ENCODE measurements around the gene SULF2. TPM values are rescaled to one million over a fixed set of nuclear protein-coding genes. Genes with fewer than 3 reads are reported as not detected.

SULF2 gene
- total RNA-seq, 1 donor from 2014 or later: 97.8 TPM

DNA sequence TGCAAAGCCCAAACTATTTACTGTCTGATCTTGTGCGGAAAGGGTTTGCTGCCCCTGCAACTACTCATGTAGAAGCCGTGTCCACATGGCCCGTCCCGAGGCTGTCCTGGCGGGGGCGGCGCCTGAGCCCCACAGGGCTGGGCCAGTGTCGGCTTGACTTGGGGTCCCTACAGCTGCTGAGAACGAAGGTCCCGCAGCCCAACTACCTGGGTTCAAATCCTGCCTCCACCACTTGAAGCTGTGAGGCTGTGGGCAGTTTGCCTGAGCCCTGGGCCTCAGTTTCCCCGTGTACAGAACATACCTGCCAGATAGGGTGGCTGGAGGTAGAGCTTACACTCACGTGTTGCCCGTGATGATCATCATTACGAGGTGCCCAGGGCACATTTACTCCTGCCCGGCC lies 111.1 kb downstream of the SULF2 start:
- Mint-ChIP-seq H3K9me3 (ENCODE audit: unreplicated experiment) (peaks cover 4% of the 10 kb centered on the region), H3K36me3 (ENCODE audit: unreplicated experiment) (peaks cover under 1% of the 10 kb centered on the region), H3K4me3 (ENCODE audit: unreplicated experiment) (no peak overlapping the region), H3K4me1 (ENCODE audit: low read depth, unreplicated experiment) (peaks cover 6% of the 10 kb centered on the region), H3K27ac (ENCODE audit: unreplicated experiment) (no peak overlapping the region), H3K27me3 (ENCODE audit: unreplicated experiment) (peaks cover 7% of the 10 kb centered on the region)
- no peak for DNase-seq
- TF ChIP-seq, protein P1, sequence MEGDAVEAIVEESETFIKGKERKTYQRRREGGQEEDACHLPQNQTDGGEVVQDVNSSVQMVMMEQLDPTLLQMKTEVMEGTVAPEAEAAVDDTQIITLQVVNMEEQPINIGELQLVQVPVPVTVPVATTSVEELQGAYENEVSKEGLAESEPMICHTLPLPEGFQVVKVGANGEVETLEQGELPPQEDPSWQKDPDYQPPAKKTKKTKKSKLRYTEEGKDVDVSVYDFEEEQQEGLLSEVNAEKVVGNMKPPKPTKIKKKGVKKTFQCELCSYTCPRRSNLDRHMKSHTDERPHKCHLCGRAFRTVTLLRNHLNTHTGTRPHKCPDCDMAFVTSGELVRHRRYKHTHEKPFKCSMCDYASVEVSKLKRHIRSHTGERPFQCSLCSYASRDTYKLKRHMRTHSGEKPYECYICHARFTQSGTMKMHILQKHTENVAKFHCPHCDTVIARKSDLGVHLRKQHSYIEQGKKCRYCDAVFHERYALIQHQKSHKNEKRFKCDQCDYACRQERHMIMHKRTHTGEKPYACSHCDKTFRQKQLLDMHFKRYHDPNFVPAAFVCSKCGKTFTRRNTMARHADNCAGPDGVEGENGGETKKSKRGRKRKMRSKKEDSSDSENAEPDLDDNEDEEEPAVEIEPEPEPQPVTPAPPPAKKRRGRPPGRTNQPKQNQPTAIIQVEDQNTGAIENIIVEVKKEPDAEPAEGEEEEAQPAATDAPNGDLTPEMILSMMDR (IDR thresholded peaks at IDR 0.05; ENCODE audit: partially characterized antibody, unreplicated experiment): no peak

DNA sequence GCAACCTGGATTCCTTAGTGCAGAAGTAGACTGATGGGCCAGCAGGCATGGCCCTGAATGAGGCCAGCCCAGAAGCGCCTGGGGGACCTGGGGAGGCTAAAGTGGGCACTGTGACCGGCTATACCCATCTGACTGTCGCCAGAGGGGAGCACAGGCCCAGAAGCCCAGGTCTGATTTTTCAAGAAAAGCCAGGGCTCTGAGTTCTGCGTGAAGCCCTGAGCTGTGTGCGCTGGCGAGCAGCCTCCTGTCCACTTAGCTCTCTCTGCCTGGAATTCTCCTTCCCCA lies 111.7 kb downstream of the SULF2 start:
- H3K36me3 Mint-ChIP-seq (ENCODE audit: unreplicated experiment): peaks cover 5% of the 10 kb centered on the region
- peaks cover 10% of the 10 kb centered on the region for H3K27me3 Mint-ChIP-seq (ENCODE audit: unreplicated experiment)
- H3K9me3 Mint-ChIP-seq (ENCODE audit: unreplicated experiment): peaks cover 7% of the 10 kb centered on the region
- DNase-seq: no peak
- H3K4me3 Mint-ChIP-seq (ENCODE audit: unreplicated experiment): no peak overlapping the region
- H3K27ac Mint-ChIP-seq (ENCODE audit: unreplicated experiment): no peak overlapping the region
- TF ChIP-seq, protein P1 (IDR thresholded peaks at IDR 0.05; ENCODE audit: partially characterized antibody, unreplicated experiment): no peak
- peaks cover 9% of the 10 kb centered on the region for H3K4me1 Mint-ChIP-seq (ENCODE audit: low read depth, unreplicated experiment)

DNA sequence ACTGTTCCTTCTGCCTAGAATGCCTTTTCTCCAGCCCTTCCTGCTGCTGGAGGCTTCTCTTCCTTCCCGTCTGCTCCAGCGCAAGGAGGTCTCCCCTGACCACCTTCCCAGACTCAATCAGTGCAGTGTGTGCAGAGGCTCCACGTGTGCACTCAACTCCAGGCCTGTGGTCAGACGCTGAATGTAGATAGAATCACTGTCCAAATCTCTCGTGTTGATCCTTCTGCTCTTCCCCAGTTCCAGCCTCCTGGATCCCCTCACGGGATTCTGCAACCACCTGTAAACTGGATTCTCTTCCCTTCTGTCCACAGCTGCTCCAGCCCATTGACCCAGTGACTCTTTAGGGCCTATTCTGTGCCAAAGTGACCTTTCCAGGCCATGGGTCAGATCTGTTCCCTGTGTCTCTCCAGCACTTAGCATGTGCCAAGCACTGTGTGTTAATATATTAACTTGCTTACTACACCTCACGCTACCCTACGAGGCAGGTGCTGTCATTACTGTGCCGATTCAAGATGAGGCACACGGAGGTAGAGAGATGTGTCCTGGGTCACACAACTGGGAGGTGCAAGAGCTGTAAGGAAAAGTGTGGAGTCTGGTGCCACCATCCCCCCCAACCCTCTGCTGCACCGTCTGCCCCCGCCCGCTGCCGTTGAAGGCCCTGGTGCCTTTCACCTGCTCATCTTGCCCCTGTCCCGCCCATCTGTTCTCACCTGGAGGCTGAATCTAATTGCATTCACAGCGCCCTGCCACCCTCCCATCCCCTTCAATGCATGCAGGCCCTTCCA lies 112.2 kb downstream of the SULF2 start:
- Mint-ChIP-seq H3K4me3 (ENCODE audit: unreplicated experiment) (no peak overlapping the region), H3K27ac (ENCODE audit: unreplicated experiment) (peak overlapping the region; percentile 16), H3K27me3 (ENCODE audit: unreplicated experiment) (peaks cover 11% of the 10 kb centered on the region), H3K36me3 (ENCODE audit: unreplicated experiment) (peaks cover 5% of the 10 kb centered on the region), H3K4me1 (ENCODE audit: low read depth, unreplicated experiment) (peaks cover 12% of the 10 kb centered on the region), H3K9me3 (ENCODE audit: unreplicated experiment) (peaks cover 8% of the 10 kb centered on the region)
- TF ChIP-seq, protein P1 (IDR thresholded peaks at IDR 0.05; ENCODE audit: partially characterized antibody, unreplicated experiment): no peak
- no peak for DNase-seq

DNA sequence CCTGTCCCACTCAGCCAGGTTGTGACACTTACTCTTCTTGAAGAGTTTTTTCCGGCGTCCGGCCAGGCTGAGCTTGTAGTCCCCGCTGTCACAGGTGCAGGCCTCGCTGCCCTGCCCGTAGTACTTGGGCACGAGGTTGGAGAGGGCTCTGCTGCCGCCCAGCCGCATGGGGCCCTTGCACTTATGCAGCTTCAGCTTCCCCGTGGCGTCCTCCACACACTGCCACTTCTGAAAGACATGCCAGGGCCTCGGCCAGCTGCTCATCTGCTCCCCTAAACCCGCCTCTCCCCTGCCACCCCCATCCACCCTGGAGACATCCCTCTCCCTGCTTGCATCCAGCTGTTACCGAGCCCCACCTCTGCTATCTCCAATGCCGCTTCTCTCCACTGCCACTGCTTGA lies 113.1 kb downstream of the SULF2 start:
- Mint-ChIP-seq H3K36me3 (ENCODE audit: unreplicated experiment) (peaks cover 5% of the 10 kb centered on the region), H3K9me3 (ENCODE audit: unreplicated experiment) (peaks cover 8% of the 10 kb centered on the region), H3K4me1 (ENCODE audit: low read depth, unreplicated experiment) (peaks cover 13% of the 10 kb centered on the region), H3K27me3 (ENCODE audit: unreplicated experiment) (peaks cover 11% of the 10 kb centered on the region), H3K4me3 (ENCODE audit: unreplicated experiment) (no peak overlapping the region), H3K27ac (ENCODE audit: unreplicated experiment) (no peak overlapping the region)
- no peak for DNase-seq
- TF ChIP-seq, protein P1 (IDR thresholded peaks at IDR 0.05; ENCODE audit: partially characterized antibody, unreplicated experiment): no peak

DNA sequence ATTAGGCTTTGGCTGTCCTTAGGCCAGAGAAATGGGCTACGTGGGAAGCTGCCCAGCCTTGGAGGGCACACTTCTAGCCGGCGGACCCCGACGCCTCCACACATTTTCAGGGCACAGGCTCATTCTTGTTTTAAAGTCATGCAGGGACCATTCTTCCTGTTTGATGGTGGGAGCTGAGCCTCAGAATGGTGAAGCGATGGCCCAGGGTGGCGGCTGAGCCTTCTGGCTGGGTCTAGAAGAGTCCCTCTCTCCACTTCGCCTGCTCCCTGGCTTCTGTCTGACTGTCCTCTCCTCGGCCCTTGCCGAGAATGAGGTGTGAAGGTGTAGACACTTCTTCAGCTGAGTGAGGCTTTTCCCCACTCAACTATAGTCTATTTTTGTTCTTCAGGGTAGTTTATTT lies 114.4 kb downstream of the SULF2 start:
- Mint-ChIP-seq H3K27me3 (ENCODE audit: unreplicated experiment) (peaks cover 12% of the 10 kb centered on the region), H3K36me3 (ENCODE audit: unreplicated experiment) (peaks cover 5% of the 10 kb centered on the region), H3K4me1 (ENCODE audit: low read depth, unreplicated experiment) (peaks cover 17% of the 10 kb centered on the region), H3K9me3 (ENCODE audit: unreplicated experiment) (peaks cover 6% of the 10 kb centered on the region), H3K4me3 (ENCODE audit: unreplicated experiment) (no peak overlapping the region), H3K27ac (ENCODE audit: unreplicated experiment) (no peak overlapping the region)
- no peak for DNase-seq
- TF ChIP-seq, protein P1 (IDR thresholded peaks at IDR 0.05; ENCODE audit: partially characterized antibody, unreplicated experiment): no peak
